ENCODE data around the gene CCDC12.

Gene CCDC12

DNA sequence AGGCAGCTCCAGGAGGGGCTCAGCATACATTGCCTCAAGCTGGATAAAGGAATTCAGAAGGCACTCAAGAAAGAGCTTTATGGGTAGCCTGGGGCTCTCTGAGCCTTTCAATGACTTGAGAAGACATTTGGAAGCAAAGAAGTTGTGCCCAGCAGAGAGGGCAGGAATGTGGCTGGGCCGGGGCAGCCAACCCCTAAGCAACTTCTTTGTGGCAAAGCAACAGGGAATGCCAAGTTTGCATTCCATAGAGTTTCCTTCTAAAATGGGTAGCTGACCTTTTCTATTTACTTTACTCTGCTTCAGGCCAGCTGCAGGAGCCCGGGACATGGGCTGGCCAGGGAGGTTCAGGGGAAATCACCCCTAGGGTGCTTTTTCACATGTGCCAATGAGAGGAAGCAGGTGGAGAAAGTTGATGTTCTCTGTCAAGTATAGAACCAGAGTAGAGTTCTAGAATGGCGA is 45.6 kb downstream of the CCDC12 start:
- TF ChIP-seq, protein P1, sequence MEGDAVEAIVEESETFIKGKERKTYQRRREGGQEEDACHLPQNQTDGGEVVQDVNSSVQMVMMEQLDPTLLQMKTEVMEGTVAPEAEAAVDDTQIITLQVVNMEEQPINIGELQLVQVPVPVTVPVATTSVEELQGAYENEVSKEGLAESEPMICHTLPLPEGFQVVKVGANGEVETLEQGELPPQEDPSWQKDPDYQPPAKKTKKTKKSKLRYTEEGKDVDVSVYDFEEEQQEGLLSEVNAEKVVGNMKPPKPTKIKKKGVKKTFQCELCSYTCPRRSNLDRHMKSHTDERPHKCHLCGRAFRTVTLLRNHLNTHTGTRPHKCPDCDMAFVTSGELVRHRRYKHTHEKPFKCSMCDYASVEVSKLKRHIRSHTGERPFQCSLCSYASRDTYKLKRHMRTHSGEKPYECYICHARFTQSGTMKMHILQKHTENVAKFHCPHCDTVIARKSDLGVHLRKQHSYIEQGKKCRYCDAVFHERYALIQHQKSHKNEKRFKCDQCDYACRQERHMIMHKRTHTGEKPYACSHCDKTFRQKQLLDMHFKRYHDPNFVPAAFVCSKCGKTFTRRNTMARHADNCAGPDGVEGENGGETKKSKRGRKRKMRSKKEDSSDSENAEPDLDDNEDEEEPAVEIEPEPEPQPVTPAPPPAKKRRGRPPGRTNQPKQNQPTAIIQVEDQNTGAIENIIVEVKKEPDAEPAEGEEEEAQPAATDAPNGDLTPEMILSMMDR (IDR thresholded peaks at IDR 0.05; ENCODE audit: borderline replicate concordance, insufficient read depth, low read depth, low read length): no peak
- H3K4me3 ChIP-seq (ENCODE audit: low read depth, low read length): no peak overlapping the region

DNA sequence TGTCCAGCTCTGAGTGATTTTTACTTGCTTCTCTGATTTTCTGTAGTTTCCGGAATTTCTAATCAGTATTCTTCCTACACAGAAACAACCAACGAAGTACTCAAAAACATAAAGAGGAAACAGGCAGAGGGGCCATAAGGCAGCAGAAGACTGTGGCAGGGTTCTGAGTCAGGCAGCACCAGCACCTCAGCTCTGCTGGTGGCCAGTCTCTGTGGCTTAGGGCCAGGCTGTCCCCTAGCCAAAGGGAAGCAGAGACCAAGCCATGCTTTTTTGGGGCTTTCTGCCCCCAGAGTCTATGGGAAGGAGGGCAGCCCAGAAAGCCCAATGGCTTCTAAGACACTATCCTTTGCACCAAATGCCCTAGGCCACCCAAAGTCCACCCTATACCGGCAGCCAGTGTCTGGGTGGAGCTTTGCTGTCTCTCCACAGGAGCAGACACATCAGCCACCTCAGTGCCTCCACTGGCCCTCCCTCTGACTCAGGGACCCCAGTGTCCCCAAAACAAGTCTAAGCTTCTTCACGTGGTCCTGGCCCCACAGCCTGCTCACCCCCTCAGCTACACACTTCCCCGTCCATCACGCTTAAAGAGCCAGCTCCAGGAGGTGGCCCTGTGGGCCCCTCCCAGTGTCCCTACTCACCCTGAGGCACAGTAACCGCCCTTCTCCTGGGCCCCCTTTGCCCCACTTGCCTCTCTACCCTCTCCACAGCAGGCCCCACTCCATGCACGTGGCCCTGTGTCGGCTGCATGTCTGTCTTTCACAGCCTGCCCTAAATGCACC is 46.2 kb downstream of the CCDC12 start:
- TF ChIP-seq, protein P1 (IDR thresholded peaks at IDR 0.05; ENCODE audit: borderline replicate concordance, insufficient read depth, low read depth, low read length): no peak
- no peak overlapping the region for H3K4me3 ChIP-seq (ENCODE audit: low read depth, low read length)

DNA sequence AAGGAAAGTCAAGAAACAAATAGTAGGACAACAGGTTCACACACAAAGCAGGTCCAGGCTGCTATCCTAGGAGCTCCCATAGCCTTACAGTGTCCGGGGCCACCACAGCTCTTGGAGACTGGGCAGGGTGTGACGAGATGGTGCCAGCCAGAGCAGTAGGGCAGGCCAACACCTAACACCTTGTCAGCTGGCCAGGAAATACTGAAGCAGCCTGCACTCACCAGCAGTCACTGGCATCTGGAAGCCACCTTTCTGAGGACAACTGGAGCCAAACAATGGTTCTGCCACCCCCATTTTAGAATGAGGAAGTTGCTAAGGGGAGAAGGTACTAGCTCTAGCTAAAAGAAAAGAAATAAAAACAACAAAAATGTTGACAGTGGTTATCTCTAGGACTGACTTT is 47.2 kb downstream of the CCDC12 start:
- TF ChIP-seq, protein P1 (IDR thresholded peaks at IDR 0.05; ENCODE audit: borderline replicate concordance, insufficient read depth, low read depth, low read length): no peak
- H3K4me3 ChIP-seq (ENCODE audit: low read depth, low read length): no peak overlapping the region

DNA sequence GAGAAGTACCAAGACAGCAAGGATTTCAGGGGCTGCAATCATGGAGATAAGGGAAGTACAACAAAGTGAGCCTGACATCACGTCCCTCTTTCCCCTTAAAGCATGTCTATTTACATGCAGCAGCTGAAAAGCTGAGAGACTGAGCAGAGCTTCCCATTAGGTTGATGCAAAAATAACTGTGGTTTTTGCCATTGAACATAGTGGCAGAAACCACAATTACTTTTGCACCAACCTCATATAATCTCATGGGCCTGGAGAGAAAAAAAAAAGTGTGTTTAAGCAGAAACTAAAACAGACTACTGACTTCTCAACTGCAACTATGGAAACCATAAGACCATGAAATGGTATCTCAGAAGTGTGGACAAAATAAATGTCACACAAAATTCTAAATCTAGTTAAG is 48.3 kb downstream of the CCDC12 start:
- H3K4me3 ChIP-seq (ENCODE audit: low read depth, low read length): no peak overlapping the region
- TF ChIP-seq, protein P1 (IDR thresholded peaks at IDR 0.05; ENCODE audit: borderline replicate concordance, insufficient read depth, low read depth, low read length): no peak

DNA sequence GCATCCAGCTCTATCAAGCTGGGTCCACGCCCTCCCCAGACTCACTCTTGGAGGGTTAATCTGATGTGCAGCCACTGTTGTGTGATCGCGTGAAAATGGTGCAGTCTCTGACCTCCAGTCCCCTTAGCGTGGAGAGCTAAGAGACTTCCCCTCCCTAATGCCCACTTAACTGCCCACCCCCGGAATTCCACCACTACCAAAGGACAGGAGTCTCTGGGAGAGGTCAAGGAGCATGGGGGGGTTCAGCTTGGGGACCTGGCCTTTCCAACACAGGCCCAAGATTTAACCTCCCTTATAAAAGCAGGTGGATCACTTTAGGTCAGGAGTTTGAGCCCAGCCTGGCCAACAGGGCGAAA is 48.8 kb downstream of the CCDC12 start:
- H3K4me3 ChIP-seq (ENCODE audit: low read depth, low read length): peak overlapping the region; percentile 35
- TF ChIP-seq, protein P1 (IDR thresholded peaks at IDR 0.05; ENCODE audit: borderline replicate concordance, insufficient read depth, low read depth, low read length): no peak

DNA sequence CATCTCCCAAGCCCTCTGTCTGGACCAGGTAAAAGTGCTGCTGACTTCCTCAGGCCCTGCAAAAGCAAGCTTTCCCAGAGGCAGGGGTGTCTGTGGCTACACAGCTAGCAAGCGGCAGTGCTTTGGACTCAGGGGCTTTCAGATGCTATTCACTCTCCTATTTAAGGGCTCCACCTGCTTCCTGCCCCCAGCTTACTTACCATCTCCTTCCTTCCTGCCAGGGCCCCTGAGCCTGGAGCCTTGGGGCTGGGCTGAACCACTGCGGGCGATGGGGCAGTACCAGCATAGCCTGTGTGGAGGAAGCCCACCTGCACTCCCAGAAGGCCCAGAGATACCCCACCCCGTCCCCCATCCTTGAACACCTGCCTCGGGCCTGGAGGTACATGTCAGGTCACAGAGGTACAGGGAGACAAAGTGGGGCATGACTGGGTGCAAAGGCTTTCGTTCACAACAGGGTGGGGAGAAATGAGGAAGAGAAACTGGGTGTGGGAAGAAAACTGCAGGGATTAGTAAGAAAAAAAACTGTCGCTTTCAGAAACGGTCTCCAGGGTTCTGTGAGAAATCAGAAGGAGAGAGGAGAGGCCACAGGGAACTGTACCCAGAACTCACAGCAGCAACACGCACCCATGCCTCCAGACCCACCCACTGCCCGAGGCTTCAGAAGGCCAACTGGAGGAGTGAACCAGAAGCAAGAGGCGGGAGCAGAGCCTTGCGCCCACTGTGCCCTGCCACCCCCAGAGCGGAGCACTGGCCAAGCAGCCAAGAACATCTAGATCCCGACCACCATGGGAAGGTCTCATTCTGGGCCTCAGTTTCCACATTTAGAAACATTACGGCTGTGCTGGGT is 49.5 kb downstream of the CCDC12 start:
- H3K4me3 ChIP-seq (ENCODE audit: low read depth, low read length): peak overlapping the region; percentile 35
- TF ChIP-seq, protein P1 (IDR thresholded peaks at IDR 0.05; ENCODE audit: borderline replicate concordance, insufficient read depth, low read depth, low read length): no peak

Measured in GM12875 (cell line).